ENCODE measurements around the gene SIGLEC10. TPM values are rescaled to one million over a fixed set of nuclear protein-coding genes. Genes with fewer than 3 reads are reported as not detected.
"Not testable (repeated sequence)": the region's sequence is repeated elsewhere in the genome, so short reads cannot be mapped to it uniquely, and the experiment has no call there.

The SIGLEC10 gene
- polyA plus RNA-seq (ENCODE audit: insufficient read length in 10 of 10): 1 to 10 TPM in 3 of 10 donors, under 1 TPM in 7; 0.35 to 1.5 (median 0.82) TPM
- long read RNA-seq, donor 1: 0 reads
- long read RNA-seq, donor 2: 0 reads
- long read RNA-seq, donor 3: 0 reads
- long read RNA-seq, donor 4: 0 reads
- long read RNA-seq, donor 5: 0 reads
- long read RNA-seq, donor 6: 0 reads
- long read RNA-seq, donor 7: 0 reads
- long read RNA-seq, donor 8: 0 reads
- long read RNA-seq, donor 9: 0 reads

DNA sequence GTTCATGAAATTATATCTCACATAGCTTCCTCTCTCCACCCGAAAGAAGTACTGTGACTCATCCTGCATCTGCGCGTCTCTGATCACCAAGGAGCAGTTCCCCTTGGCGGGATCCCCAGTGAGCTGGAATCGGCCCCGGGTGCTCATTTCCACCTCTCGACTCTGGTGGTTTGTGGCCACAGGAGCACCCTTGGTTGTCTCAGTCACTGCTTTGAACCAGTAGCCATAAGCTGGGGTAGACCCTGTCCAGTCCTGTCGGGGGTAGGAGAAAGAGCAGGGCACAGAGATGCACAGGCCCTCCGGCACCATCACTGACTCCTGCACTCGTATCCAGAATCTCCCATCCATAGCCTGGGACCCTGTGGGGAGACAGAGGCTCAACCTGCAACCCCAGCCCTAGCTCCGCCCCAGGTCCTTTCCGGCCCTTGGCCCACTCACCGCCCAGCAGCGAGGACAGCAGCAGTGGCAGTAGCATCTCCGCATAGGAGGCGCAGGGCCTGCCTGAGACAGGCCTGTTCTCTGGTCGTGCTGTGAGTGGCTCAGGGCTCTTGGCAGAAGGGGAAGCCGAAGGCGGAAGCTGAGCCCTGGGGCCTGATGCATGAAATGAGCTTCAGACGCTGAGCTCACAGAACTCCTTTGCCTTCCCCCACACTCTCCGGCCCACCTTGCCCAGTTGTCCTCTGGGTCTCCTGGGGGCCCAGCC, at the start of gene SIGLEC10:
TSS of gene SIGLEC10 (minus strand) at position 536 of the 703 bp plus-strand sequence. CDS start at position 475, 61 bp downstream.
- peak in 1 of 3 donors; percentile 38 for DNase-seq

DNA sequence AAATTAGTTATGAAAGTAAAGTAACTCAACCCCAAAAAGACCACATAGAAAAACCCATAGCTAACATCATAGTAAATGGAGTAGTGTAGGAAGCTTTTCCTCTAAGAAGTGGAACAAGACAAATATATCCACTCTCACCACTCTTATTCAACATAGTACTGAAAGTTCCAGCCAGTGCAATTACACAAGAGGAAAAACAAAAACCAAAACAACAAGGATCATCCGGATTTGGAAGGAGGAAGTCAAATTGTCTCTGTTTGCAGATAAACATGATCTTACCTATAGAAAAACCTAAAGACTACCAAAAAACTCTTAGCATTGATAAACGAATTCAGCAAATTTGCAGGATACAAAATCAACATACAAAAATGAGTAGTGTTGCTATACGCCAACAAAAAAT, 49.3 kb upstream of the SIGLEC10 start:
- no peak for DNase-seq

DNA sequence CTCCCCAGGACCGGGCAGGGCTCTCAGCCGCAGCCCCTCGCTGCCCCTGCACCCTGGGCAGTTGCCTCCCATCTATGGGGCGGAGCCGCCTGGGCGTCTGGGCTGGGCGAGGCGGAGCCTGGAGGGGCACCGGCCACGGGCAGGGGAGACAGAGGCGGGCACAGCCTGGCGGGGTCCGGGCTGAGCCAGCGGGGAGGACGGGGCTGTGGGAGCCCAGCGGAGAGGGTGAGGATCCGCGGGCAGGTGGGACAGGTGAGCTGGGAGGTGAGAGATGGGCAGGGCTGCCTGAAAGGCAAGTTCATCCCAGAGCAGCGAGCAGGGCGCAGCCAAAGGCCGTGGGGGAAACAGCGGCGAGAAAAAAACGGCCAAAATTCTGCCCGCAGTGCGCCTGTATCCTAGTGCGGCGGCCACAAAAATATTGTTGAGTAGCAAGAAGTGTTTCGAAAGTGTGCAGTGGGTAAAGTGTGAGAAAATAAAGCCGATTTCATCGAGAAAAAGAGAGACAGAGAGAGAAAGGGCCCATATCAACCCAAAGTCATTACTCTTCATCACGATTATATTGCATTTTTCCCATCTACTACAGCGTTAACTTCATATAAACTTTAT, 46.6 kb upstream of the SIGLEC10 start:
- DNase-seq: not testable (repeated sequence)

- no peak for DNase-seq
Measured at GRCh38 chr19:51462681-51463080, 45.2 kb upstream of the SIGLEC10 start.

- DNase-seq: no peak
Measured at GRCh38 chr19:51462276-51462675, 44.8 kb upstream of the SIGLEC10 start.

- DNase-seq: peak in 1 of 3 donors; percentile 16
Measured at GRCh38 chr19:51461723-51462161, 44.3 kb upstream of the SIGLEC10 start.

- DNase-seq: peak in 1 of 3 donors; percentile 22
Measured at GRCh38 chr19:51460164-51460992, 42.9 kb upstream of the SIGLEC10 start.

GRCh38 chr19:51458899-51459505, 41.6 kb upstream of the SIGLEC10 start:
- DNase-seq: no peak

DNA sequence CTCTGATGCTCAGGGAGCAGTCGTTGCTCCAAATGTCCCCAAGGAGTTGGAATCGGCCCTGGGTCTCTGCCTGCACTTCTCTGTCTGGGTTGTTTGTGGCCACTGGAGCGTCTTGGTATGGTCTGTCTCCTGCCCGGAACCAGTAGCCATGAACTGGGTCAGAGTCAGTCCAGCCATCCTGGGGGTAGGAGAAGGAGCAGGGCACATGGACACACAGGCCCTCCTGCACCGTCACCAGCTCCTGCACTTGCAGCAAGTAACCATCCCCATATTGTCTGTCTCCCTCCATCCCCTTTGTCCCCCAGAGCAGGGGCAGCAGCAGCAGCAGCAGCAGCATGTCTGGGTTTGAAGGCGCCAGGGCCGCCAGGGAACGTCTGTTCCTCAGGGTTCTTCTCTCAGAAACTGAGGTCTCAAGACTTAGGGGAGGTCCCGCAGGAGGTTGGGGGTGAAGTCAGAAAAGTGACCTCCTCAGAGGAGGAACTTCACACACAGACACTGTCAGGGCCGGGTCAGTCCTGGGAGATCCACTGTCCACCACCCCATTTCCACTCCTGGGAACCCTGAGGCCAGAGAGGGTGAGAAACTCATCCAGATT, 40.7 kb upstream of the SIGLEC10 start, which contains the start of gene SIGLEC8:
TSS of gene SIGLEC8 (minus strand) at position 404 of the 595 bp plus-strand sequence. CDS start at position 337, 67 bp downstream.
- no peak for DNase-seq

DNA sequence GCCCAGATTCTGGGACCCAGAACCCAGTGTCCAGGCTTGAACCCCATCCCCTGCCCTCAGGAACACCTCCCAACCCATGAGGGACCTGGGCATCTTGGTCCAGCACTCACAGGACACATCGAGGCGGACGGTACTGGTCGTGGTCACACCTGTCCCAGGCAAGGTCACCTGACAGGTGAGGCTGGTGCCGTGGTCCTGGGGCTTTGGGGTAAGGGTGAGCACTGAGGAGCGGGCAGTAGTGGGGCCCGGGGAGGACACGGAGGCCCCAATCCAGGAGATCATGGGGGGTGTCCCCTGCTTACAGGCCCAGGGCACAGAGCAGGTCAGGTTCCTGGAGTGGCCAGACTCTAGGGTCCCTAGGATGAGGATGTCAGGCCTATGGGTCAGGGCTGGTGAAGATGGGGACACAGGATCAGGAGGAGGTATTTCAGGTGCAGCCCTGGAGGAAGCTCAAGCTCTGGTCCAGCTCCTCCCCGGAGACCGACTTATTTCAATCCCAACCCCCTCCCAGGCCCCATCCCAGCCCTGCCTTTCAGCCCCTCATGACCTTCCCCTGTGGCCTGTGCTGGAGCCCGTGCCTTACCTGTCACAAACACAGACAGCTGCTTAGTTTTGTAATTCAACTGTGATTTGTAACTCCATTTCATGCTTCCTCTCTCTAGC, 40.0 kb upstream of the SIGLEC10 start:
- DNase-seq: no peak

DNA sequence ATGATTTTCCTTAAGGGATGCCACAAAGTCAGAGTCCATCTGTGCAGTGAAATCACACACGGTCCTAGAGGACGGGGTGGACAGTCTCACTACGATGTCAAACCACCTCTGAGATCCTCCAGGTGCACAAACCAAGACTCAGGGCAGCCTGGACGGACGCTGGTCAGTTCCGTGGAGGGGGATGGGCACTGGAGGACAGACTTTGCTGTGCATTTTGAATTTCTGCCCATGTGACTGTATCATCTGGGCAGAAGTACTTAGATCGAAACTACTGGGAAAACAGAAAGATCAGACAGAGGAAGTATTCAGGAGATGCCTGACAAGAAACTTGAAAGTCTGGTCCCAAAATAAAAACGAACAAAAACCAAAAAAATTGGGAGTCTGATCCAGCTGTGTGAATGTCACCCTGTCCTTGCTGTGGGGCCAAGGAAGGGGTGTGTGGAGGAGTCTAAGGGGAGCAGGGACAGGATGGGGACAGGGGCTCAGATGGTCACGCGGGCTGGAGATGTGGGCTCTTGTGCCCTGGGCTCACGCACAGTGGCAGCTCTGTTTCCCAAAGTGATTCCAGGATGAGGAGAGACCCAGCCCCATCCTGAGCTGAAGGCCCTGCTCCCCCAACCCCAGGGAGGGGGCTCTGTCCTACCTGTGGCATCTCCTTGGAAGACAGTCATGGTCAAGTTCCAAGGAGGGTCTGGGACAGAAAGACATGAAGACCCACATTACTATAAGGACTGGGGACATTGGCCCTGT, 39.3 kb upstream of the SIGLEC10 start:
- DNase-seq: no peak

GRCh38 chr19:51450730-51451307, 33.4 kb upstream of the SIGLEC10 start:
- DNase-seq: no peak

- DNase-seq: no peak
Measured at GRCh38 chr19:51448411-51449016, 31.1 kb upstream of the SIGLEC10 start.

GRCh38 chr19:51448011-51448410, 30.6 kb upstream of the SIGLEC10 start:
- no peak for DNase-seq

DNA sequence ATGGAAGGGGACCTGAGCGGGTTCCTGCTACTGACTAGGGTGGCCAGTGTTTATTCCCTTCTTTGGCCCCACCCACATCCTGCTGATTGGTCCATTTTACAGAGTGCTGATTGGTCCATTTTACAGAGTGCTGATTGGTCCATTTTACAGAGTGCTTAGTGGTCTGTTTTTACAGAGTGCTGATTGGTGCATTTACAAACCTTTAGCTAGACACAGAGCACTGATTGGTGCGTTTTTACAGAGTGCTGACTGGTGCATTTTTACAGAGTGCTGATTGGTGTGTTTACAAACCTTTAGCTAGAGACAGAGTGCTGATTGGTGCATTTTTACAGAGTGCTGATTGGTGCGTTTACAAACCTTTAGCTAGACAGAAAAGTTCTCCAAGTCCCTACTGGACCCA, 30.1 kb upstream of the SIGLEC10 start:
- DNase-seq: not testable (repeated sequence)

GRCh38 chr19:51441410-51442390, 24.3 kb upstream of the SIGLEC10 start:
- DNase-seq: no peak

- DNase-seq: no peak
Measured at GRCh38 chr19:51440846-51441409, 23.5 kb upstream of the SIGLEC10 start.

Measured in muscle of back (tissue), 13 donors.